Natural killer cell (primary cell): Measurements from ENCODE around the gene CDC42EP1. TPM values are rescaled to one million over a fixed set of nuclear protein-coding genes. Genes with fewer than 3 reads are reported as not detected.
"Not testable (repeated sequence)": the region's sequence is repeated elsewhere in the genome, so short reads cannot be mapped to it uniquely, and the experiment has no call there.

Source experiments
- ATAC-seq, 3 donors: fragments of 150-1000 bp in 2 of 3; fragments of 200-7000 bp in 1 of 3; cut with Tn5 transposase; 1 replicate in 1 of 3; 2 replicates in 2 of 3; pipeline ENCODE4 v1.10.0; 2021; ENCODE audit warnings: mild to moderate bottlenecking in 2 of 3, moderate library complexity in 2 of 3
- DNase-seq, 2 donors: peaks; one replicate each; pipeline versions ENCODE4 v3.0.0 to v3.0.0-alpha.2; 2013 to 2021; ENCODE audit warnings: mixed read lengths in 1 of 2
- H3K27ac ChIP-seq: one replicate; pipeline ENCODE4 v1.5.1; 2013; ENCODE audit warnings: mild to moderate bottlenecking, low read length
- H3K27me3 ChIP-seq: one replicate; pipeline ENCODE4 v1.6.1; 2013; ENCODE audit warnings: low read length; ENCODE audit not compliant: control insufficient read depth, insufficient read depth
- H3K36me3 ChIP-seq: one replicate; pipeline ENCODE4 v1.6.1; 2013; ENCODE audit warnings: low read length; ENCODE audit not compliant: control insufficient read depth, insufficient read depth
- H3K4me1 ChIP-seq: one replicate; pipeline ENCODE4 v1.6.1; 2013; ENCODE audit warnings: low read length; ENCODE audit not compliant: control insufficient read depth, insufficient read depth
- H3K4me3 ChIP-seq: one replicate; pipeline ENCODE4 v1.5.1; 2013; ENCODE audit warnings: low read length
- H3K9me3 ChIP-seq: one replicate; pipeline ENCODE4 v1.6.1; 2013; ENCODE audit warnings: low read length; ENCODE audit not compliant: control insufficient read depth, insufficient read depth
- H3K27ac Mint-ChIP-seq, 2 donors: one replicate each; pipeline ENCODE4 v1.8.0; 2022; ENCODE audit warnings: mild to moderate bottlenecking in 2 of 2, mixed read lengths in 2 of 2, moderate library complexity in 1 of 2
- H3K27me3 Mint-ChIP-seq, 2 donors: one replicate each; pipeline ENCODE4 v1.8.0; 2022; ENCODE audit warnings: low read depth in 2 of 2, mixed read lengths in 2 of 2
- H3K36me3 Mint-ChIP-seq: one replicate; pipeline ENCODE4 v1.8.0; 2022; ENCODE audit warnings: mixed read lengths
- H3K4me1 Mint-ChIP-seq, 2 donors: one replicate each; pipeline ENCODE4 v1.8.0; 2022; ENCODE audit warnings: mixed read lengths in 2 of 2
- H3K4me3 Mint-ChIP-seq: one replicate; pipeline ENCODE4 v1.8.0; 2022; ENCODE audit warnings: mild to moderate bottlenecking, moderate library complexity, mixed read lengths
- H3K9me3 Mint-ChIP-seq, 2 donors: one replicate each; pipeline ENCODE4 v1.8.0; 2022; ENCODE audit warnings: mixed read lengths in 2 of 2
- WGBS: methylation state at CpG from one replicate; pipeline ENCODE4 v1.1.7; 2013; ENCODE audit warnings: missing lambda C conversion rate; ENCODE audit not compliant: insufficient coverage; 5-methylcytosine and 5-hydroxymethylcytosine counted together
- intact Hi-C: fragments of 100-400 bp; cut with micrococcal nuclease; formaldehyde crosslinking; loops from one replicate; pipeline ENCODE4 v1.14.2; 2022
- total RNA-seq, 4 donors: library from RNA; stranded (reverse); fragments of 120-200 nt in 1 of 4; gene quantifications; one replicate each; pipeline versions ENCODE4 v1.2.3 to v1.2.4, GENCODE V29; 2013 to 2022
- TF ChIP-seq, protein P1 (sequence below): fragments of 200-600 bp; IDR thresholded peaks from one replicate; pipeline ENCODE4 v1.8.0; 2022; ENCODE audit warnings: antibody characterized with exemption

The CDC42EP1 gene
- total RNA-seq, 3 donors from 2014 or later (not counting 1 experiment from before 2014, with no cell fraction given) = 0.27 to 0.78 TPM; not detected in 1

DNA sequence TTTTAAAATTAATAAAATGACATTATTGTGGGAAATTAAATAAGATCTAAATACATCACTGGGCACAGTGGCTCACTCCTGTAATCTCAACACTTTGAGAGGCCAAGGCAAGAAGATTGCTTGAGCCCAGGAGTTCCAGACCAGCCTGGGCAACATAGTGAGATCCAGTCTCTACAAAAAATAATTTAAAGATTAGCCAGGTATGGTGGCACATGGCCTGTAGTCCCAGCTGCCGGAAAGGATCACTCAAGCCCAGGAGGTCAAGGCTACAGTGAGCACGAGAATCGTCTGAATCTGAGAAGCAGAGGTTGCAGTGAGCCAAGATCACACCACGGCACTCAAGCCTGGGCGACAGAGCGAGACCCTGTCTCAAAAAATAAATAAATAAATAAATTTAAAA lies 25.1 kb upstream of the CDC42EP1 start:
- TF ChIP-seq, protein P1, sequence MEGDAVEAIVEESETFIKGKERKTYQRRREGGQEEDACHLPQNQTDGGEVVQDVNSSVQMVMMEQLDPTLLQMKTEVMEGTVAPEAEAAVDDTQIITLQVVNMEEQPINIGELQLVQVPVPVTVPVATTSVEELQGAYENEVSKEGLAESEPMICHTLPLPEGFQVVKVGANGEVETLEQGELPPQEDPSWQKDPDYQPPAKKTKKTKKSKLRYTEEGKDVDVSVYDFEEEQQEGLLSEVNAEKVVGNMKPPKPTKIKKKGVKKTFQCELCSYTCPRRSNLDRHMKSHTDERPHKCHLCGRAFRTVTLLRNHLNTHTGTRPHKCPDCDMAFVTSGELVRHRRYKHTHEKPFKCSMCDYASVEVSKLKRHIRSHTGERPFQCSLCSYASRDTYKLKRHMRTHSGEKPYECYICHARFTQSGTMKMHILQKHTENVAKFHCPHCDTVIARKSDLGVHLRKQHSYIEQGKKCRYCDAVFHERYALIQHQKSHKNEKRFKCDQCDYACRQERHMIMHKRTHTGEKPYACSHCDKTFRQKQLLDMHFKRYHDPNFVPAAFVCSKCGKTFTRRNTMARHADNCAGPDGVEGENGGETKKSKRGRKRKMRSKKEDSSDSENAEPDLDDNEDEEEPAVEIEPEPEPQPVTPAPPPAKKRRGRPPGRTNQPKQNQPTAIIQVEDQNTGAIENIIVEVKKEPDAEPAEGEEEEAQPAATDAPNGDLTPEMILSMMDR = no peak
- no peak overlapping the region for H3K27ac ChIP-seq
- no peaks in the 10 kb centered on the region for H3K36me3 ChIP-seq
- H3K4me3 ChIP-seq = no peak overlapping the region
- Mint-ChIP-seq H3K27ac (no peak overlapping the region), H3K4me3 (no peak overlapping the region), H3K9me3 (no peaks in the 10 kb centered on the region), H3K36me3 (no peaks in the 10 kb centered on the region), H3K27me3 (peaks cover 18 to 23% of the 10 kb centered on the region in 2 donors), H3K4me1 (peaks cover 7 to 12% of the 10 kb centered on the region in 2 donors)
- WGBS = 93% methylated on average over 3 of the region's 6 CpGs
- H3K9me3 ChIP-seq = no peaks in the 10 kb centered on the region
- no peak for ATAC-seq
- peaks cover 5% of the 10 kb centered on the region for H3K27me3 ChIP-seq
- DNase-seq = no peak
- intact Hi-C loops = no loop called here
- H3K4me1 ChIP-seq = peaks cover 22% of the 10 kb centered on the region

DNA sequence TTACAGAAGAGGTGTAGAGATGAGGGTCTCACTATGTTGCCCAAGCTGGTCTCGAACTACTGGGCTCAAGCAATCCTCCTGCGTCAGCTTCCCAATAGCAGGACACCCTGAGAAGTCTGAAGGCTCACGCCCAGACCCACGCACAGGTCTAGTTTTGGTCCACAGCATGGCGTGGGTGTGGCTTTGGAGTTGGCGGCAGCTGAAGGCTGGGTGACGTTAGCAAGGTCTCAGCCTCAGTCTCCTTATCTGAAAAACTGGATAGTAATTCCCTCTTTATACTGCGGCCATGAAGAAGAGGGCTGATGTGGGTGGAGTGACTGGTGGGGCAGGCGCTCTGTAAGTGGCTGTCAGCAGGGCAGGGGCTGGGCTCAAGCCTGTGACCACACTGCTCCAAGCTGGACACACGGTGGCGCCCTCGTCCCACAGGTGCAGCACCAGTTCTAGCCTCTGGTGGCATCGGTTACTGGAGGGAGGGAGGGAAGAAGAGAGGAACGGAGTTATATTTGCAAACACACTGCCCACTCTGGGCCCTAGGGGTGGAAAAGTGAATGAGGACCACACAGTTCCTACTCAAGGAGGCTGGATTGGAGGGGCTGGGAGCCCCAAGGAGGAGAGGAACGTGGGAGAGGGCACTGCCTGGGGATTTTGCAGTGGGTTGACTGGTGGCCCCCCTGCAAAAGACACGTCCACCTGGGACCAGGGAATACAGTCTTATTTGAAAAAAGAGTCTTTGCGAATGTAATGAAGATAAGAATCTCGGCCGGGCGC lies 21.5 kb upstream of the CDC42EP1 start:
- peaks cover 7 to 22% of the 10 kb centered on the region in 2 donors for H3K27me3 Mint-ChIP-seq
- TF ChIP-seq, protein P1 = peak; percentile 89
- peaks cover 7 to 19% of the 10 kb centered on the region in 2 donors for H3K4me1 Mint-ChIP-seq
- H3K36me3 ChIP-seq = no peaks in the 10 kb centered on the region
- no peaks in the 10 kb centered on the region for H3K9me3 ChIP-seq
- intact Hi-C loops = loop anchor here (1.0 to 2.0 kb wide), 3 partner anchors 29 to 324 kb away; no protein-coding TSS in a partner anchor
- no peak overlapping the region for H3K27ac Mint-ChIP-seq
- peaks cover 9% of the 10 kb centered on the region for H3K27me3 ChIP-seq
- H3K36me3 Mint-ChIP-seq = no peaks in the 10 kb centered on the region
- no peaks in the 10 kb centered on the region for H3K9me3 Mint-ChIP-seq
- no peak overlapping the region for H3K4me3 Mint-ChIP-seq
- H3K27ac ChIP-seq = no peak overlapping the region
- peak; percentile 84 to 94 for DNase-seq
- whole genome bisulfite sequencing = 20% methylated on average over 20 of the region's 20 CpGs
- no peak overlapping the region for H3K4me3 ChIP-seq
- H3K4me1 ChIP-seq = peaks cover 35% of the 10 kb centered on the region
- ATAC-seq = peak; percentile 98 to 100 (median 100)

DNA sequence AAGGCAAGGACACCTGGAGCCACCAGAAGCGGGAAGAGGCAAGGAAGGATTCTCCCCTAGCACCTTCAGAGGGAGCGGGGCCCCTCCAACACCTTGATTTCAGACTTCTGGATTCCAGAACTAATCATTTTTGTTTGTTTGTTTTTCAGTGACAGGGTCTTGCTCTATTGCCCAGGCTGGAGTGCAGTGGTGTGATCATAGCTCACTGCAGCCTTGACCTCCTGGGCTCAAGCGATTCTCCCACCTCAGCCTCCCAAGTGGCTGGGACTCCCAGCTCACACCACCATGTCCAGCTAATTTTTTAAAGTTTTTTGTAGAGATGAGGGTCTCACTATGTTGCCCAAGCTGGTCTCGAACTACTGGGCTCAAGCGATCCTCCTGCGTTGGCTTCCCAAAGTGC lies 20.5 kb upstream of the CDC42EP1 start:
- not testable (repeated sequence) for H3K4me3 ChIP-seq, DNase-seq, ATAC-seq, H3K9me3 ChIP-seq, H3K4me3 Mint-ChIP-seq, H3K27ac Mint-ChIP-seq, H3K36me3 ChIP-seq, H3K36me3 Mint-ChIP-seq, H3K27ac ChIP-seq, H3K27me3 ChIP-seq, H3K9me3 Mint-ChIP-seq
- 92% methylated on average over 6 of the region's 6 CpGs for WGBS
- H3K27me3 Mint-ChIP-seq = peaks cover 0 to 21% of the 10 kb centered on the region in 2 donors
- H3K4me1 Mint-ChIP-seq = peaks cover 7 to 19% of the 10 kb centered on the region in 2 donors
- intact Hi-C loops = loop anchor here (1.0 to 2.0 kb wide), 3 partner anchors 28 to 323 kb away; no protein-coding TSS in a partner anchor
- H3K4me1 ChIP-seq = peaks cover 35% of the 10 kb centered on the region

DNA sequence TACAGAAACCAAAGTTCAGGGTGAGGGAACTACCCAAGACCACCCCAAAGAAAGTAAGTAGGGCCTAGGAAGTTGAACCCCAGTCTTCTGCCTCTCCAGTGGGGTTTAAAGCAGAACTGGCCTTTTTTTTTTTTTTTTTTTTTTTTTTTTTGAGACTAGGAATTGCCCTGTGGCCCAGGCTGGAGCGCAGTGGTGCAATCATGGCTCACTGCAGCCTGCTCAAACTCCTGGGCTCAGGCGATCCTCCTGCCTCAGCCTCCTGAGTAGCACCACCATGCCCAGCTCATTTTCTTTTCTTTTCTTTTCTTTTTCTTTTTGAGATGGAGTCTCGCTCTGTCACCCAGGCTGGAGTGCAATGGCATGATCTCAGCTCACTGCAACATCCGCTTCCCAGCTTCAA lies 17.9 kb upstream of the CDC42EP1 start:
- H3K36me3 ChIP-seq, H3K36me3 Mint-ChIP-seq, DNase-seq, H3K4me3 ChIP-seq, intact Hi-C loops, H3K4me3 Mint-ChIP-seq, H3K27ac ChIP-seq, ATAC-seq, H3K27ac Mint-ChIP-seq, H3K9me3 ChIP-seq, H3K9me3 Mint-ChIP-seq: not testable (repeated sequence)
- peaks cover 0 to 28% of the 10 kb centered on the region in 2 donors for H3K27me3 Mint-ChIP-seq
- peaks cover 7 to 37% of the 10 kb centered on the region in 2 donors for H3K4me1 Mint-ChIP-seq
- H3K27me3 ChIP-seq = peaks cover 11% of the 10 kb centered on the region
- H3K4me1 ChIP-seq = peaks cover 55% of the 10 kb centered on the region
- 96% methylated on average over 4 of the region's 4 CpGs for WGBS
